ENCODE measurements around the gene NTM.

The NTM gene

DNA sequence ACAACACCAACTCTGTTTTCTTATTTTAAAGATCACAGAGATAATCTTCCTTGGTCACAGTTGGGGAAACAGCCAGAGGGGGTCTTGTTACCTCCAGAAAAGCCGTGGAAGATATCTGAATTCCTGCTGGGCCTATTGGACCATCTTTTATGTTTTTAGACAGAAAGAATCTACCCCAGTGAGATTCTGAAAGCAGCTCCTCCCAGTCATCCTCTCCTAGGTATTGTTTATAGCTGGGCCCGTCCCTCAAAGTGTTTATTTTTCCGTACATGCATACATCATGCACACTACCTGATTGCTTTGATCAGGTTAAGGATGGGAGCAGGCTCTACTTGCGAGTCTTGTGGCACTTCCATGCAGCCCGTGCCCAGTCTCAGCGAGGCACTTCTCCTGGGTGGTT, 742.4 kb downstream of the NTM start:
- no peaks in the 10 kb centered on the region for H3K36me3 ChIP-seq (ENCODE audit: insufficient read depth, low read length)
- H3K9me3 ChIP-seq (replicated peaks; ENCODE audit: low read length) = no peaks in the 10 kb centered on the region
- no peaks in the 10 kb centered on the region for H3K27me3 ChIP-seq (ENCODE audit: control insufficient read depth, insufficient read depth, low read length)
- no peak overlapping the region for H3K4me3 ChIP-seq (ENCODE audit: low read length)
- peaks cover 43% of the 10 kb centered on the region for H3K4me1 ChIP-seq (ENCODE audit: control insufficient read depth, insufficient read depth, low read length)
- peak overlapping the region; percentile 35 for H3K9ac ChIP-seq (ENCODE audit: low read depth, low read length)
- peak overlapping the region; percentile 65 for H3K4me2 ChIP-seq (ENCODE audit: low read length)

DNA sequence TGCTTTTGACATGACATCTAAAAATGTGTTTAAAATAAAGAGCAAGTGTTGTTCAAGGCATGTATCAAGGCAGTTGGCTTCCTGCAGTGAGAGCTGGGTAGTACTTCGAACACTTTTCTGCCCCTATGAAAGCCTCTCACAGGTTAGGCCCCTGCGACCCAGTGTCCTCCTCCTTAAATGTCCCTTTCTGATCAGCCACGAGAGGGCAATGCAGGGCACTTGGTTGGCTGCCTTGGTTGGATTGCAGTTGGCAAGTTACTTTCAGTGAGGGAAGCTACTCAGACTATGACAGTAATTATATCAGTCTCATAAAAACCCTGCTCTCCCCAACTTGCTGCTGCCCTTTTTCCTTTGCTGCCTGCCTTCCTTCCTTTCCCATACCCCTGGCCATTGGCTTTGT, 743.8 kb downstream of the NTM start:
- no peak overlapping the region for H3K4me2 ChIP-seq (ENCODE audit: low read length)
- no peaks in the 10 kb centered on the region for H3K36me3 ChIP-seq (ENCODE audit: insufficient read depth, low read length)
- H3K27me3 ChIP-seq (ENCODE audit: control insufficient read depth, insufficient read depth, low read length) = no peaks in the 10 kb centered on the region
- H3K9ac ChIP-seq (ENCODE audit: low read depth, low read length) = peak overlapping the region; percentile 18
- no peak overlapping the region for H3K4me3 ChIP-seq (ENCODE audit: low read length)
- H3K4me1 ChIP-seq (ENCODE audit: control insufficient read depth, insufficient read depth, low read length) = peaks cover 43% of the 10 kb centered on the region
- no peaks in the 10 kb centered on the region for H3K9me3 ChIP-seq (replicated peaks; ENCODE audit: low read length)

DNA sequence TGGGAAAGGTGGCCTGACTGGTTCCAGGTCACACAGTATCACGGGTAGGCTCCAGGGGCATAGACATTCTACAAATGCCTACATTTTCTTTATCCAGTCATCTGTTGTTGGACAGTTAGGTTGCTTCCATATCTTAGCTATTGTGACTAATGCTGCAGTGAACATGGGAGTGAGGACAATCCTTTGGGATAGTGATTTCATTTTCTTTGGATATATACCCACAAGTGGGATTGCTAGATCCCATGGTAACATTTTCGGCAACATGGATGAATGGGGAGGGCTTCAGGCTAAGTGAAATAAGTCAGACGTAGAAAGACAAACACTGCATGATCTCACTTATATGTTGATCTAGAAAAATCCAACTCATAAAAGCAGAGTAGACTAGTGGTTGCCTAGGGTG, 744.3 kb downstream of the NTM start:
- H3K4me2 ChIP-seq (ENCODE audit: low read length) = no peak overlapping the region

DNA sequence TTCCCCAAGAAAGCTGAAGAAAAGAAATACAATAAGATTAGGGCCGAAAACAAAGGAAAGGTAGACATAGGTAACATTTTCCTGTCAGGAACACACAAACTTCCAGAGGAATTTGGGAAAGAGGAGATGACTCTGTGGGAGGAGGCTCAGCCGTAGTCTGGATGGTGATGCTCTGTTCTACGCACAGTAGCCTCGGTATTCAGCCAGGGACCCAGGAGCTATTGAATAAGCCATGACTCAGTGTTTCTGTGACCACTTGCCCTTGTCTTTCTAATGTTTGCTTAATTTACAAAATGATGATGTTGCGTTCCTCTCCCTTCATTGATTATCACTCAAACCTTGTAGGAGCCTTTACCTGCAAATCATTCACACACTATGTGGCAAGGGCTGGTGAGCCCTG, 745.0 kb downstream of the NTM start:
- Histone ChIP-seq H3K36me3 (ENCODE audit: insufficient read depth, low read length) (no peaks in the 10 kb centered on the region), H3K4me3 (ENCODE audit: low read length) (no peak overlapping the region), H3K9ac (ENCODE audit: low read depth, low read length) (no peak overlapping the region), H3K4me2 (ENCODE audit: low read length) (no peak overlapping the region), H3K27me3 (ENCODE audit: control insufficient read depth, insufficient read depth, low read length) (no peaks in the 10 kb centered on the region), H3K9me3 (replicated peaks; ENCODE audit: low read length) (no peaks in the 10 kb centered on the region), H3K4me1 (ENCODE audit: control insufficient read depth, insufficient read depth, low read length) (peaks cover 43% of the 10 kb centered on the region)

More for the DNA sequence above, 744.3 kb downstream of the NTM start:
- H3K9me3 ChIP-seq (replicated peaks; ENCODE audit: low read length) = no peaks in the 10 kb centered on the region
- H3K4me1 ChIP-seq (ENCODE audit: control insufficient read depth, insufficient read depth, low read length) = peaks cover 43% of the 10 kb centered on the region
- no peaks in the 10 kb centered on the region for H3K36me3 ChIP-seq (ENCODE audit: insufficient read depth, low read length)
- no peak overlapping the region for H3K4me3 ChIP-seq (ENCODE audit: low read length)
- no peaks in the 10 kb centered on the region for H3K27me3 ChIP-seq (ENCODE audit: control insufficient read depth, insufficient read depth, low read length)
- H3K9ac ChIP-seq (ENCODE audit: low read depth, low read length) = peak overlapping the region; percentile 18

DNA sequence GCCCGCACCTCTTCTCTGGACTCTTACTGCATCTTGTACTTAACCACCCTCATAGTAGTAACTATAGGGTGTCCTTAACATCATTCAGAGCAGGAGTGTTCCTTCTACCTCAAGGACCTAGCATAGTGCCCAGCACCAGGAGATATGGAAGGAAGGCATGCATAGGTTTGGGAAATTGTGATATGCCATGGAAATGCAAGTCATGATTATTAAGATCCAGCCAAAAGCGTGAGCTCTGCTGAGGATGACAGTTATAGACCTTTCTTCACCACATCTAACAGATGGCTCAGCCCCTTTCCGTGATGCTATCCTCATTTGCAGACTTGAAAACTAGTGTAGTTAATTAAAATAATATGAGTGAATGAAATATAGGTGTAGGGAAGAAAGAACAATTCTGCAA, 746.1 kb downstream of the NTM start:
- Histone ChIP-seq H3K36me3 (ENCODE audit: insufficient read depth, low read length) (no peaks in the 10 kb centered on the region), H3K4me3 (ENCODE audit: low read length) (no peak overlapping the region), H3K4me1 (ENCODE audit: control insufficient read depth, insufficient read depth, low read length) (peaks cover 40% of the 10 kb centered on the region), H3K9ac (ENCODE audit: low read depth, low read length) (no peak overlapping the region), H3K4me2 (ENCODE audit: low read length) (no peak overlapping the region), H3K27me3 (ENCODE audit: control insufficient read depth, insufficient read depth, low read length) (no peaks in the 10 kb centered on the region), H3K9me3 (replicated peaks; ENCODE audit: low read length) (no peaks in the 10 kb centered on the region)

DNA sequence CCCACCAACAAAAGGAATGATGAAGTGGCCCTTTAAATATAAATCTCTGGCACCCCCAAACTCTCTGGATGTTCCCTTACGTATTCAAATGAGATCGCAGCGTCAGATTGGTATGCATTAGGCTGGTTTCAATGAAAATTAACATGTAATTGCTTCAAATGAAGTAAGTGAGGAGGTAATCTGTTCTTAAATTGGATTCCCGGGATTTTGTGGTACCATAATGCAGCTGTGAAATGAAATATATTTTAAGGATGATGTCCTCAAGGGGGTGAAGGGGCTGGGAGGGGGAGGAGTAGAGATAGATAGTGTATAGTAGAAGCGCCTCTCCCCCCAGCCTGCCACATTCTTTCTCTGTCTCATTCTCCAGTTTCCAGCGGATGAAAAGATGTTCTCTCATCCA, 748.2 kb downstream of the NTM start:
- Histone ChIP-seq H3K4me3 (ENCODE audit: low read length) (no peak overlapping the region), H3K9me3 (replicated peaks; ENCODE audit: low read length) (no peaks in the 10 kb centered on the region), H3K9ac (ENCODE audit: low read depth, low read length) (no peak overlapping the region), H3K4me1 (ENCODE audit: control insufficient read depth, insufficient read depth, low read length) (peaks cover 33% of the 10 kb centered on the region), H3K4me2 (ENCODE audit: low read length) (no peak overlapping the region), H3K27me3 (ENCODE audit: control insufficient read depth, insufficient read depth, low read length) (no peaks in the 10 kb centered on the region), H3K36me3 (ENCODE audit: insufficient read depth, low read length) (no peaks in the 10 kb centered on the region)

DNA sequence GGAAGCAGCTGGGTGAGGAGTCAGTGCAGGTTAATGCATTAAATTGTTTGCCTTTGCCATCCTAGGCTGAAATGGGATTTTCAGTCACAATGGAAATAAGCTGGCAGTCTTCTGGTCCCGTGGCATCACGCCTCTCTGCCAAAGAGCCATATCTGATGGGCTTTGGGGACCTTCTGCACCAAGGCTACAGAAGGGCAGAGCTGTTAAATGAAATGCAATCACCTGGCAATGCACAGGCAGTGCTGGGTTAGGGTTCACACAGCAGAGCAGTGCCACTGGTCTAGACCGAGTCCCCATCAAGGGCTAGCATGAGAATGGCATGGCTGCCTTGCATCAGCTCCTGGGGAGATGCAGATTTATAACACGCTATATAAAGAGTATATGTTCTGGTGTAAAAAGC, 749.2 kb downstream of the NTM start:
- H3K9me3 ChIP-seq (replicated peaks; ENCODE audit: low read length) = no peaks in the 10 kb centered on the region
- no peak overlapping the region for H3K4me3 ChIP-seq (ENCODE audit: low read length)
- H3K4me2 ChIP-seq (ENCODE audit: low read length) = no peak overlapping the region
- peaks cover 29% of the 10 kb centered on the region for H3K4me1 ChIP-seq (ENCODE audit: control insufficient read depth, insufficient read depth, low read length)
- no peak overlapping the region for H3K9ac ChIP-seq (ENCODE audit: low read depth, low read length)
- no peaks in the 10 kb centered on the region for H3K27me3 ChIP-seq (ENCODE audit: control insufficient read depth, insufficient read depth, low read length)
- H3K36me3 ChIP-seq (ENCODE audit: insufficient read depth, low read length) = no peaks in the 10 kb centered on the region

DNA sequence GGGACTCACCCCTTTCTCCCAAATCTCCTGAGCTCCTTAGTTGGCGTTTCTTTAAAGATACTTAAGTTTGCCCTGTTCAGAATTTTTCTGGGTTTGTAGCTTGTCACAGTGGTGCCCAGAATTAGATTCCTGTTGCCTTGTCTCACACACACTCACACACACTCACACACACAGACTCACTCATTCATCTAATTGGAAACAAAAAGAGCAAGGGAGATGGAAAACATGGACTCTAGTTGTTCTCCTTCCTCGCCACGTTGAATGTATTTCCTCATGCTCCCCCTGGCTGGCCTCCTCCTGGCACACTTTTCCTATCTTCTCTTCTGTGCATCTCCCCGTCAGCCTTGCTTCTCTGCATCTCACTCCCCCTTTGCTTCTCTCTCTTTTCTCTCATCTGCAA, 752.3 kb downstream of the NTM start:
- H3K4me3 ChIP-seq (ENCODE audit: low read length) = no peak overlapping the region
- no peaks in the 10 kb centered on the region for H3K9me3 ChIP-seq (replicated peaks; ENCODE audit: low read length)
- no peaks in the 10 kb centered on the region for H3K36me3 ChIP-seq (ENCODE audit: insufficient read depth, low read length)
- no peak overlapping the region for H3K9ac ChIP-seq (ENCODE audit: low read depth, low read length)
- H3K27me3 ChIP-seq (ENCODE audit: control insufficient read depth, insufficient read depth, low read length) = no peaks in the 10 kb centered on the region
- no peak overlapping the region for H3K4me2 ChIP-seq (ENCODE audit: low read length)
- H3K4me1 ChIP-seq (ENCODE audit: control insufficient read depth, insufficient read depth, low read length) = peaks cover 34% of the 10 kb centered on the region

DNA sequence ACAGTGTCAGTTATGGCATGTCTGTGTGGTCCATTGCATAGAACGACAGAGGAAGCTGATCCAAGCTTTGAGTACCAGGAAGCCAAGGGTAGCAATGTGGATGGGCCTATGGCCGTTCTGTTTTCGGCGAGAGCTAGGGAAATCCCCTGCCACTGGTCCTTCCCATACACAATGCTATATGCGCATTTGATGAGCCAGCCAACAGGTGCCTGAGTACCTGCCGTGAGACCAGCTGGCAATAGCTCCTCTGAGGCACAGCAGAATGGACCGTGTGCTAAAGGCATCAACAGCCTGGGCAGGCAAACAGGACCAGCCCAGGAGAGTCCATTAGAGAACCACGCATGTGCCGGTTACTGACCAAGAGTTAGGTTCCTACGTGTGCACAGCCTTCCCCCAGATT, 753.0 kb downstream of the NTM start:
- Histone ChIP-seq H3K4me3 (ENCODE audit: low read length) (no peak overlapping the region), H3K9ac (ENCODE audit: low read depth, low read length) (no peak overlapping the region), H3K27me3 (ENCODE audit: control insufficient read depth, insufficient read depth, low read length) (no peaks in the 10 kb centered on the region), H3K4me2 (ENCODE audit: low read length) (no peak overlapping the region), H3K4me1 (ENCODE audit: control insufficient read depth, insufficient read depth, low read length) (peaks cover 37% of the 10 kb centered on the region), H3K9me3 (replicated peaks; ENCODE audit: low read length) (no peaks in the 10 kb centered on the region), H3K36me3 (ENCODE audit: insufficient read depth, low read length) (no peaks in the 10 kb centered on the region)

DNA sequence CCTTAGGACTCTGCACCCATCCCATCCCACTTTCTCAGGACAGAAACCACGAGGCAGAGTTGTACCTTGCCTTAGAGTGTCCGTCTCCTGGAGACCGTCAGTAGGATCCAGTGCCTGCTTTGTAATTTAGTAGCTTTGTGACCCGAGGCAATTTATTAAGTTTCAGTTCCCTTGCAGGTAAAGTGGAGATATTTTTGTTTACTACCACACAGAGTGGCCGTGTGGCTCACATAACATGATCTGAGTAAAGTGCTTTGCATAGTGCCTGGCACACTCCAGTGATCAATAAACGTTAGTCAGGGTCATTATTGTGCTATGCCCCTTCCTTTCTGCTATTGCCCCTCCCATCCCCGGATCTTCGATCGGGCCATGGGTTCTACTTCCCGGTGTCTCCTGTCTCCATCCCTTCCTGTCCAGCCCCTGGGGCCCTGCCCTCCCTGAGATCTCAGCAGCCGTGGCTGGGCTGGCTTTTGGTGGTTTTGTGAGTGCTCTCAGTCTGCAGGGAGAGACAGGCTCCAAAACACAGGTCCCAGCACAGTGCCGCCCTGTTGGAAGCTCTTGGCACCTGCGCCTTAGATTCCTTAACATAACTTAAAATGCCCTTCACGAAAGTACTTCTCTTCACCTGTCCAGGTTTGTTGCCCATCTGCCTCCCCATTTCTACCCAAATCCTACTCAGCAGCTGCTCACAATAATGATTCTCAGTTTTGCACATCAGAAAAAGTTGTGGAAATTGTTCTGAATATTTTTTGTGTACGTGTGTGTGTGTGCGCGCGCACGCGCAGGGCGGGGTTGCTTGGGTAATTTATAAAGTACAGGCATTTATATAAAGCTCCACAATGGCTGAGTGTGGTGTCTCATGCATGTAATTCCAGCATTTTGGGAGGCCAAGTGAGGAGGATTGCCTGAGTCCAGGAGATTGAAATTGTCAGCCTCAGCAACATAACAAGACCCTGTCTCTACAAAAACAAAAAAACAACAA, 753.7 kb downstream of the NTM start:
- Histone ChIP-seq H3K9ac (ENCODE audit: low read depth, low read length) (no peak overlapping the region), H3K27me3 (ENCODE audit: control insufficient read depth, insufficient read depth, low read length) (no peaks in the 10 kb centered on the region), H3K4me2 (ENCODE audit: low read length) (no peak overlapping the region), H3K9me3 (replicated peaks; ENCODE audit: low read length) (no peaks in the 10 kb centered on the region), H3K4me3 (ENCODE audit: low read length) (no peak overlapping the region), H3K36me3 (ENCODE audit: insufficient read depth, low read length) (no peaks in the 10 kb centered on the region), H3K4me1 (ENCODE audit: control insufficient read depth, insufficient read depth, low read length) (peaks cover 37% of the 10 kb centered on the region)

DNA sequence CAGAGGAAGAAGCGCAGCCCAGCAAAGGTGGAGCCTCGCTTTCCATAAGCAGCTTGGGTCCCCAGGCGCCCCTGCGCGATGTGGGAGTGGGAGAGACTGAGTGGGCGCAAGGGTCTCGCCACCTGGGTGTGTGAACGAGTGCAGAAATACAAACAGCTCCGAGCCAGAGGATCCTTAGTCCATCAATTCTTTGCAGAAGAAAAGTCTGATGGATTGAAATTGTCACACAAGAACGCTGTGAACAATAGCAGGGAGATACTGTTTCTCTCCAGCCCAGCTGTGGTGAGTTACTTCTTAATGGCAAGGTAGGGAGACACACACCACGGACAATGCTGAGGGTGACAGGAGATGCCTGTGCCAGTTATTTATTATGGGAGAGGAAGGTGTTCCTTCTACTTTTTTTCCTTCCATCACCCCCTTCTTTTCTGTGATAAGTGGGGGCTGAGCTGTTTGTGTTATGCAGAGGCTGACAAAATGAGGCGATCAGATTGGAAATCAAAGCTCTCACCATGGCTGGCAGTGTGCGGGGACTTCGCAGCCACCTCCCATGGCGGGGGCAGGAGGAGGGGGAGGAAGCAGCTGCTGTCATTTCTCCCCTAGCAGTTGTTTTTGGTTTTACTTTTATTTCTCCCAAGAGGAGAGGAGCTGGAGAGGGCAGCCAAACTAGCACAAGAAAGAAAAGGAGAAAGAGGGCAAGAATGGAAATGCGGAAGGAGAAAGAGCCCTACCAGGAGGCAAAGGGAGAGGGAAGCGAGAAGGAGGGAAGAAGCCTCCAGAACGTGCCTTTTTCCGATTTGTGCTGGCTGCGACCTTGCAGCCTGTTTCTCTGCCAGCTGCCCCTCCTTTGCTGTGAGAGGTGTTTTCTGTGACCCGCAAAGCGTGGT, 755.8 kb downstream of the NTM start:
- Histone ChIP-seq H3K27me3 (ENCODE audit: control insufficient read depth, insufficient read depth, low read length) (no peaks in the 10 kb centered on the region), H3K4me1 (ENCODE audit: control insufficient read depth, insufficient read depth, low read length) (peaks cover 36% of the 10 kb centered on the region), H3K4me2 (ENCODE audit: low read length) (peak overlapping the region; percentile 80), H3K9me3 (replicated peaks; ENCODE audit: low read length) (no peaks in the 10 kb centered on the region), H3K4me3 (ENCODE audit: low read length) (peak overlapping the region; percentile 60), H3K36me3 (ENCODE audit: insufficient read depth, low read length) (no peaks in the 10 kb centered on the region), H3K9ac (ENCODE audit: low read depth, low read length) (peak overlapping the region; percentile 84)
